Lung (tissue), 12 donors: ENCODE data around the gene RBPJL. TPM values are rescaled to one million over a fixed set of nuclear protein-coding genes. Genes with fewer than 3 reads are reported as not detected.

Source experiments
- ATAC-seq: fragments of 200-7000 bp; cut with Tn5 transposase; one replicate; pipeline ENCODE4 v1.9.1; 2020; ENCODE audit warnings: moderate number of reproducible peaks; ENCODE audit not compliant: insufficient read depth, low FRiP score
- DNase-seq, 3 donors: peaks; one replicate each; pipeline ENCODE4 v3.0.0-alpha.2; 2013 to 2017
- H3K27ac ChIP-seq, 2 donors: one replicate each; pipeline ENCODE4 v1.5.1; 2013; ENCODE audit warnings: mild to moderate bottlenecking in 2 of 2, moderate library complexity in 2 of 2, control low read depth in 1 of 2, inconsistent platforms in 1 of 2, low read depth in 1 of 2, low read length in 1 of 2
- H3K27me3 ChIP-seq, 3 donors: one replicate each; pipeline ENCODE4 v1.5.1; 2013; ENCODE audit warnings: low read length in 2 of 3; ENCODE audit not compliant: control insufficient read depth in 3 of 3, insufficient read depth in 3 of 3
- H3K36me3 ChIP-seq, 4 donors: one replicate each; pipeline ENCODE4 v1.5.1; 2013; ENCODE audit warnings: low read length in 4 of 4, mild to moderate bottlenecking in 1 of 4, moderate library complexity in 1 of 4; ENCODE audit not compliant: control insufficient read depth in 4 of 4, insufficient read depth in 4 of 4
- H3K4me1 ChIP-seq, 5 donors: one replicate each; pipeline ENCODE4 v1.5.1; 2013; ENCODE audit warnings: low read length in 5 of 5, mild to moderate bottlenecking in 2 of 5, moderate library complexity in 1 of 5; ENCODE audit not compliant: control insufficient read depth in 5 of 5, insufficient read depth in 5 of 5
- H3K4me3 ChIP-seq: one replicate; pipeline ENCODE4 v1.5.1; 2013; ENCODE audit warnings: mild to moderate bottlenecking, control low read depth, moderate library complexity
- H3K9ac ChIP-seq, 2 donors: one replicate each; pipeline ENCODE4 v1.5.1; 2013; ENCODE audit warnings: low read length in 2 of 2, control low read depth in 1 of 2; ENCODE audit not compliant: insufficient read depth in 1 of 2
- H3K9me3 ChIP-seq, 4 donors: one replicate each; pipeline ENCODE4 v1.5.1; 2013; ENCODE audit warnings: low read length in 3 of 4, mild to moderate bottlenecking in 1 of 4, moderate library complexity in 1 of 4; ENCODE audit not compliant: control insufficient read depth in 4 of 4, insufficient read depth in 3 of 4
- WGBS, 2 donors: extraction: QIAGEN DNeasy Blood & Tissue Kit; methylation state at CpG; one replicate each; pipeline ENCODE4 v1.1.7; 2013; 5-methylcytosine and 5-hydroxymethylcytosine counted together
- polyA plus RNA-seq, 2 donors: library from polyadenylated mRNA; stranded (reverse); fragments of 200-250 nt; gene quantifications; one replicate each; pipeline ENCODE4 v1.2.1, GENCODE V29; 2013
- total RNA-seq, 2 donors: library from RNA; depleted of rRNA in 1 of 2; stranded (reverse); fragments of >200 nt in 1 of 2; gene quantifications; one replicate each; pipeline ENCODE4 v1.2.1, GENCODE V29; 2014 to 2021
- TF ChIP-seq, protein P1 (sequence below): IDR thresholded peaks from 2 replicates; pipeline ENCODE4 v1.5.1; 2012; ENCODE audit warnings: mild to moderate bottlenecking; ENCODE audit errors: control extremely low read depth, extremely low read depth
- donor health status: control.
- donor health status: control.
- donor health status: Bipolar disorder and iron deficiency.
- donor health status: healthy.
- donor health status: DM: yes; HTN: yes; CAD: no.

The RBPJL gene
- total and polyA plus RNA-seq, 4 donors = 0.12 TPM; not detected in 3

DNA sequence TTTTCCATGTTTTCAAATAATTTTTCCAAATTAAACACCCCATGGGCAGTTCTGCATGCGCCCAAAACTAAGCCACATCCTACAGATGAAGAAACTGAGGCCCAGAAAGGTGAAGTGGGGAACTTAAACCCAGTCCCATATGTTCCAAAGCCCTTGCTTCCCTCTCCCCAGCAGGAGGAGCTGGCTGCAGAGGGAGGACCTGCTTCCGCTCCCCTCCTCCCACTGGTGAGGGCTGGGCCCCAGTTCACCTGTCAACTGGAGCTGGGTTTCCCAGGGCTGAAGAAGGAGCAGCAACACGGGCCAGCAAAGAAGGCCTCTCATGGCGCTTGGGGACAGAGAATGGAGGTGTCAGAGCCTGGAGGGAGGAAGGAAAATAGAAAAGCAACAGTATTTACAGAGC, 1.4 kb upstream of the RBPJL start:
- H3K27ac ChIP-seq = no peak overlapping the region
- no peak overlapping the region for H3K4me3 ChIP-seq
- H3K4me1 ChIP-seq = peaks cover 0 to 5% (median 0%) of the 10 kb centered on the region in 5 donors
- no peak overlapping the region for H3K9ac ChIP-seq
- DNase-seq (no peak), ATAC-seq (no peak)
- peaks cover 0 to 37% (median 27%) of the 10 kb centered on the region in 3 donors for H3K27me3 ChIP-seq
- TF ChIP-seq, protein P1, sequence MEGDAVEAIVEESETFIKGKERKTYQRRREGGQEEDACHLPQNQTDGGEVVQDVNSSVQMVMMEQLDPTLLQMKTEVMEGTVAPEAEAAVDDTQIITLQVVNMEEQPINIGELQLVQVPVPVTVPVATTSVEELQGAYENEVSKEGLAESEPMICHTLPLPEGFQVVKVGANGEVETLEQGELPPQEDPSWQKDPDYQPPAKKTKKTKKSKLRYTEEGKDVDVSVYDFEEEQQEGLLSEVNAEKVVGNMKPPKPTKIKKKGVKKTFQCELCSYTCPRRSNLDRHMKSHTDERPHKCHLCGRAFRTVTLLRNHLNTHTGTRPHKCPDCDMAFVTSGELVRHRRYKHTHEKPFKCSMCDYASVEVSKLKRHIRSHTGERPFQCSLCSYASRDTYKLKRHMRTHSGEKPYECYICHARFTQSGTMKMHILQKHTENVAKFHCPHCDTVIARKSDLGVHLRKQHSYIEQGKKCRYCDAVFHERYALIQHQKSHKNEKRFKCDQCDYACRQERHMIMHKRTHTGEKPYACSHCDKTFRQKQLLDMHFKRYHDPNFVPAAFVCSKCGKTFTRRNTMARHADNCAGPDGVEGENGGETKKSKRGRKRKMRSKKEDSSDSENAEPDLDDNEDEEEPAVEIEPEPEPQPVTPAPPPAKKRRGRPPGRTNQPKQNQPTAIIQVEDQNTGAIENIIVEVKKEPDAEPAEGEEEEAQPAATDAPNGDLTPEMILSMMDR = no peak
- WGBS, 2 donors = 62 to 65% methylated on average over 4 of the region's 4 CpGs
- no peaks in the 10 kb centered on the region for H3K36me3 ChIP-seq
- no peaks in the 10 kb centered on the region for H3K9me3 ChIP-seq

DNA sequence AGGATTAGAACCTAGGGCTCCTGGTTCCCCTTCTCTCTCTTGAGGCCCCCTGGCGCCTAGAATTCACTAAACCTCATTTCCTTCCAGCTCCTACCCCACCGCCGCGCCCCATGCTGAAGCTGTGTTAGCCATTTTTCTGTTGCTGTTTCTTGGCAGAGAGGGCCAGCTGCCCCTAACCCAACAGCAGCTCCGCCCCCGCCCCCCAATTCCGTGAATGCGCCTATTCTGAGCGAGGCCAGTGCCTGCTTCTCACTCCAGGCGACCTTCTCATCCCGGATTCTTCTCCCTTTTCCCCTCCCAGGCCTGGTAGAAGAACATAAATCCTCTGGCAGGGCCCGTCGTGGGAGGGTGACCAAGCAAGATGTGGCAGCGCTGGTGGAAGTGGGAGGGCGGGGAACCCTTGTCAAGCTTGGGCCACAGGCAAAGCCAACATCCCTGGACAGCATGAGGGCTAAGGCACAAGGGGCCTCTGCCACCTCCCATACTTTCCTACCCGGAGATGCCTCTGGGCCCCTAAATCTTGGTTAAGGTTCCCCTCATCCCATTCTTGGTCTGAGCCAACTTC, 518 bp downstream of the RBPJL start:
- no peak for ATAC-seq
- Histone ChIP-seq H3K36me3 (no peaks in the 10 kb centered on the region), H3K27me3 (peaks cover 0 to 36% (median 34%) of the 10 kb centered on the region in 3 donors), H3K4me1 (peaks cover 0 to 5% (median 0%) of the 10 kb centered on the region in 5 donors), H3K4me3 (no peak overlapping the region), H3K9me3 (no peaks in the 10 kb centered on the region), H3K9ac (no peak overlapping the region), H3K27ac (no peak overlapping the region)
- TF ChIP-seq, protein P1 = no peak
- no peak for DNase-seq
- 46 to 48% methylated on average over 16 of the region's 16 CpGs for WGBS, 2 donors

DNA sequence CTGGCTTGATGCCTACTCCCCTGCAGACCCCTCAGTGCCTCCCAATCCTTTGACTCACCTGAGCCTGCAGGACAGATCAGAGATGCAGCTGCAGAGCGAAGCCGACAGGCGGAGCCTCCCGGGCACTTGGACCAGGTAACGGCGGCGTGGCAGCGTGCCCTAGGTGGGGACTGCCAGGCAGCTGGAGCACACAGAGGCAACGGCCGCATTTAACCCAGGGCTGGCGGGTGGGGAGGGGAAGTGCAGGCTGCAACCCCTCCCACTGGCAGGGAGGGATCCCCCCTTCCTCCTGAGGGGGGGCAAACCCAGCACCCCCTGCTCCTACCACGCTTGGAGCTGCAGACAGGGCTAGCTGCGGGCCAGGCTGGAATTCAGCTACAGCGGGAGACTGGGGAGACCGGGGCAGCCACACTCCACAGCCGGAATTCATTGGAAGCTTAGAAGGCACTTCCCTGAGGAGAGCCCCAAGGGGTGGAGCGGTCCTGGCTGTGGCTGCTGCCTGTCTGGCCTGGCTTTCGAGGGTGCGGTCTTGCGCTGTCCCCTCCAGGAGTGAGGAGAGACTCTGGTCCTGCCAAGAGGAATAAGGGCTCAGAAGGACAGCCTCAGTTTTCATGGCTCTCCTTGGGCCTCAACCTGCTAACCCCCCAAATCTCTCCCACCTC, 1.6 kb downstream of the RBPJL start, which contains the start of gene MATN4:
TSS of gene MATN4 (minus strand) at position 183 of the 662 bp plus-strand sequence. CDS start 2,717 bp downstream, outside the sequence.
- H3K27ac ChIP-seq = no peak within 1 kb of the TSS
- no peak within 1 kb of the TSS for H3K9ac ChIP-seq
- H3K27me3 ChIP-seq = peaks cover 0 to 40% (median 33%) of the 10 kb centered on the region in 3 donors
- peaks cover 0 to 5% (median 0%) of the 10 kb centered on the region in 5 donors for H3K4me1 ChIP-seq
- H3K36me3 ChIP-seq = no peaks in the 10 kb centered on the region
- H3K4me3 ChIP-seq = no peak within 1 kb of the TSS
- DNase-seq (peak in 2 of 3 donors; percentile 16 to 32), ATAC-seq (peak; percentile 45)
- H3K9me3 ChIP-seq = no peaks in the 10 kb centered on the region
- WGBS, 2 donors = 35 to 61% methylated on average over 20 of the region's 20 CpGs
- TF ChIP-seq, protein P1 = no peak
